Measurements from ENCODE around the gene STX7. TPM values are rescaled to one million over a fixed set of nuclear protein-coding genes. Genes with fewer than 3 reads are reported as not detected.
"Not testable (repeated sequence)": the region's sequence is repeated elsewhere in the genome, so short reads cannot be mapped to it uniquely, and the experiment has no call there.

STX7 gene
- total RNA-seq, 1 donor = 43.8 TPM

DNA sequence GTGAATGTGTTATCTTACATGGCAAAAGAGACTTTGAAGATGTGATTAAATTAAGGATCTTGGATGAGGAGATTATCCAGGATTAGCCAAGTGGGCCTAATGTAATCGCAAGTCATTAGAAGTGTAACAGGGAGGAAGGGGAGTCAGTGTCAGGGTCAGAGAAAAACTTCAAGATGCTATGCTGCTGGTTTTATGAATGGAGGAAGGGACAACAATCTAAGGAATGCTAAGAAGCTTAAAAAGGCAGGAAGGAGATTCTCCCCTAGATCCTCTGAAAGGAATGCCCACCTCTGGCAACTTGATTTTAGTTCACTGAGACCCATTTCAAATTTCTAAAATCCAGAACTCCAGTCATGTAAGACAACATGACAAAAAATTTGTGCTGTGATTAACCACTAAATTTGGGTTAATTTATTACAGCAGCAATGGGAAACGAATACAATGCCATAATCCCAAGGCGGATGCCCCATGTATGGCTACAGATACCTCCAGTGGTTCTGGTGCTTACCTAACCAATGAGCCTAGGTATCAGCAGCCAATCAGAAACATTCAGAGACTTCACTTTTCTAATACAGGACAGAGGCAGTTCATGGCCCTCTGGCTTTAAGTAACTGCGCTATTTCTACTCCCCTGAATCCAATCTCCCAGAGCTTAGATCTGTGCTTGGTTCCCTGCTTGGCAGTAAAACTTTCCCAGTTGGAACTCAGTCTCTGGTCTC is 36.0 kb upstream of the STX7 start:
- DNase-seq (ENCODE audit: insufficient read length, low spot score, missing footprints) = no peak
- Histone ChIP-seq H3K79me2 (ENCODE audit: insufficient read depth, low read length) (no peaks in the 10 kb centered on the region), H2AFZ (ENCODE audit: low read length) (no peak overlapping the region), H3K27me3 (ENCODE audit: insufficient read depth, low read length) (peaks cover 16% of the 10 kb centered on the region), H3K27ac (ENCODE audit: low read depth, low read length) (no peak overlapping the region), H3K36me3 (ENCODE audit: insufficient read depth, low read length) (no peaks in the 10 kb centered on the region), H3K4me3 (ENCODE audit: insufficient read depth, low read length) (no peak overlapping the region), H3K9me3 (ENCODE audit: low read depth, low read length) (no peaks in the 10 kb centered on the region), H3K4me1 (ENCODE audit: insufficient read depth, low read length) (no peaks in the 10 kb centered on the region), H3K4me2 (ENCODE audit: insufficient read depth, low read length) (no peak overlapping the region), H4K20me1 (ENCODE audit: insufficient read depth, low read length) (no peaks in the 10 kb centered on the region)
- TF ChIP-seq, protein P1, sequence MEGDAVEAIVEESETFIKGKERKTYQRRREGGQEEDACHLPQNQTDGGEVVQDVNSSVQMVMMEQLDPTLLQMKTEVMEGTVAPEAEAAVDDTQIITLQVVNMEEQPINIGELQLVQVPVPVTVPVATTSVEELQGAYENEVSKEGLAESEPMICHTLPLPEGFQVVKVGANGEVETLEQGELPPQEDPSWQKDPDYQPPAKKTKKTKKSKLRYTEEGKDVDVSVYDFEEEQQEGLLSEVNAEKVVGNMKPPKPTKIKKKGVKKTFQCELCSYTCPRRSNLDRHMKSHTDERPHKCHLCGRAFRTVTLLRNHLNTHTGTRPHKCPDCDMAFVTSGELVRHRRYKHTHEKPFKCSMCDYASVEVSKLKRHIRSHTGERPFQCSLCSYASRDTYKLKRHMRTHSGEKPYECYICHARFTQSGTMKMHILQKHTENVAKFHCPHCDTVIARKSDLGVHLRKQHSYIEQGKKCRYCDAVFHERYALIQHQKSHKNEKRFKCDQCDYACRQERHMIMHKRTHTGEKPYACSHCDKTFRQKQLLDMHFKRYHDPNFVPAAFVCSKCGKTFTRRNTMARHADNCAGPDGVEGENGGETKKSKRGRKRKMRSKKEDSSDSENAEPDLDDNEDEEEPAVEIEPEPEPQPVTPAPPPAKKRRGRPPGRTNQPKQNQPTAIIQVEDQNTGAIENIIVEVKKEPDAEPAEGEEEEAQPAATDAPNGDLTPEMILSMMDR (IDR thresholded peaks at IDR 0.05; ENCODE audit: extremely low read depth, low read depth, low read length) = no peak

DNA sequence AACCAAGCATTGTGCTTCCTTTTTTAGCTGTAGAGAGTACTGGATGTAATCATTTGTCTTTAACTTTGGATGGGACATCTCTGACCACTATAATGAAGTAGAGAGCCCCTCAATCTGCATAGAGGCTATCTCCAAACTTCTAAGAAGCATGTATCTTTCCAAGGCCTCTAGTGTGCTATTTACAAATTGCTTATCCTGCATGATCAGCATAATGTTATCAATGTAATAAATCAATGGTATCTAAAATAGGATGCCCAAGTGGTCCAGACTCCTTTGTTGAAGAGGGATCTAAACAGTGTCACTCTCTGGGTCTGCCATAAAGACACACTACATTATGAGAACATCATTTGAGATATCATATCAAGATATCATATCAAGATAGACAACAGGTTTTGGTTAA is 31.9 kb upstream of the STX7 start:
- Histone ChIP-seq H3K79me2 (ENCODE audit: insufficient read depth, low read length) (no peaks in the 10 kb centered on the region), H3K4me2 (ENCODE audit: insufficient read depth, low read length) (no peak overlapping the region), H3K27ac (ENCODE audit: low read depth, low read length) (no peak overlapping the region), H3K27me3 (ENCODE audit: insufficient read depth, low read length) (peaks cover 43% of the 10 kb centered on the region), H2AFZ (ENCODE audit: low read length) (no peak overlapping the region), H4K20me1 (ENCODE audit: insufficient read depth, low read length) (no peaks in the 10 kb centered on the region), H3K9me3 (ENCODE audit: low read depth, low read length) (no peaks in the 10 kb centered on the region), H3K4me3 (ENCODE audit: insufficient read depth, low read length) (no peak overlapping the region), H3K4me1 (ENCODE audit: insufficient read depth, low read length) (no peaks in the 10 kb centered on the region), H3K36me3 (ENCODE audit: insufficient read depth, low read length) (no peaks in the 10 kb centered on the region)
- TF ChIP-seq, protein P1 (IDR thresholded peaks at IDR 0.05; ENCODE audit: extremely low read depth, low read depth, low read length) = no peak
- no peak for DNase-seq (ENCODE audit: insufficient read length, low spot score, missing footprints)

DNA sequence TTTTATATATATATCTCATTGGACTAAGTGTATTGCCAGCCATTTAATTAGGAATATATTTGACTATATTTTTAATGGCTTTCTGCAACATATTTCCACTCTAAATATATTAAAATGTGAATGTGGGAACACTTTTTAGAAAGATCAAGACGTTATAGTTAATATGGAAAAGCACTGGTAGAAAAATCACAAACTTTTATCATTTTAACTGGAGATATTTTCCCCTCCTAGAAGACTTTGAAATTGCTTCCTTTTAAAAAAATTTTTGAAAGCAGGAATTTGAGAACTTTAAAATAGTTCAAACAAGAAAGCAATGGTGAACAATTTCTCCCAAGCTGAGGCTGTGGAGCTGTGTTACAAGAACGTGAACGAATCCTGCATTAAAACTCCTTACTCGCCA is 25.1 kb upstream of the STX7 start, which contains the start of gene TAAR9:
TAAR9 (plus strand) TSS at position 301 of the 400 bp plus-strand sequence; CDS start at position 314, 13 bp downstream.
- Histone ChIP-seq H3K36me3 (ENCODE audit: insufficient read depth, low read length) (no peaks in the 10 kb centered on the region), H3K4me2 (ENCODE audit: insufficient read depth, low read length) (no peak within 1 kb of the TSS), H3K4me3 (ENCODE audit: insufficient read depth, low read length) (no peak within 1 kb of the TSS), H2AFZ (ENCODE audit: low read length) (no peak within 1 kb of the TSS), H3K27ac (ENCODE audit: low read depth, low read length) (no peak within 1 kb of the TSS), H3K4me1 (ENCODE audit: insufficient read depth, low read length) (no peaks in the 10 kb centered on the region), H4K20me1 (ENCODE audit: insufficient read depth, low read length) (no peaks in the 10 kb centered on the region), H3K79me2 (ENCODE audit: insufficient read depth, low read length) (no peaks in the 10 kb centered on the region), H3K27me3 (ENCODE audit: insufficient read depth, low read length) (peaks cover 59% of the 10 kb centered on the region), H3K9me3 (ENCODE audit: low read depth, low read length) (no peaks in the 10 kb centered on the region)
- DNase-seq (ENCODE audit: insufficient read length, low spot score, missing footprints) = no peak
- TF ChIP-seq, protein P1 (IDR thresholded peaks at IDR 0.05; ENCODE audit: extremely low read depth, low read depth, low read length) = no peak

DNA sequence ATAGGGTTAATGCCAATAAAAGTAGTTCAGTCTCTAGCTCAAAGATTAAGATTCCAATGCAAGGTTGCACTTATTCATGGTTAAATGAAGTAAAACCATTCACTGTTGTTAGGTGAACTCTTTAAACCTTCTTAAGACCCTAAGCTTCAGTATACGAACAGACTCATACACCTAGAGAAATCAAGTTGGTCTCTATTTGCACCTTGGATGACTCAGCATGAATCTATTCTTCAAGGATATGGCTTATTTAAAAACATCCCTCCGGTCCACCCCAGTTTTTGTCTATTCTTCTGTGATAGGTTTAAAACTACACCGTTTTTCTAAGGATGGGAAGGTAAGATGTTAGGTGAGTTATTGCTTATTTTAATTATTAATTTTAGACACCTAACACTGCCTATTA is 24.2 kb upstream of the STX7 start:
- DNase-seq (ENCODE audit: insufficient read length, low spot score, missing footprints) = no peak
- no peak overlapping the region for H3K4me3 ChIP-seq (ENCODE audit: insufficient read depth, low read length)

DNA sequence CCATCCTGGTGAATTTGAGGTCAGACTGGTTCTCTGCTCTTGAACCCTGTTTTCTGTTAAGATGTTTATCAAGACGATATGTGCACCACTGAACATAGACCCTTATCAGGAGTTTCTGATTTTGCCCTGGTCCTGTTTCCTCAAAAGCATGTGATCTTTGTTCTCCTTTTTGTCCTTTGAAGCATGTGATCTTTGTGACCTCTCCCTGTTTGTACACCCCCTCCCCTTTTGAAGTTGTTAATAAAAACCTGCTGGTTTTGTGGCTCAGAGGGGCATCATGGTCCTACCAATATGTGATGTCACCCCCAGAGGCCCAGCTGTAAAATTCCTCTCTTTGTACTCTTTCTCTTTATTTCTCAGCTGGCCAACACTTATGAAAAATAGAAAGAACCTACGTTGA is 21.6 kb upstream of the STX7 start:
- H3K4me3 ChIP-seq (ENCODE audit: insufficient read depth, low read length); H3K4me1 ChIP-seq (ENCODE audit: insufficient read depth, low read length); H4K20me1 ChIP-seq (ENCODE audit: insufficient read depth, low read length); H3K9me3 ChIP-seq (ENCODE audit: low read depth, low read length); H3K4me2 ChIP-seq (ENCODE audit: insufficient read depth, low read length); H3K79me2 ChIP-seq (ENCODE audit: insufficient read depth, low read length); H3K36me3 ChIP-seq (ENCODE audit: insufficient read depth, low read length); DNase-seq (ENCODE audit: insufficient read length, low spot score, missing footprints); H2AFZ ChIP-seq (ENCODE audit: low read length); H3K27ac ChIP-seq (ENCODE audit: low read depth, low read length): not testable (repeated sequence)
- peaks cover 44% of the 10 kb centered on the region for H3K27me3 ChIP-seq (ENCODE audit: insufficient read depth, low read length)

More for the DNA sequence above, 24.2 kb upstream of the STX7 start:
- no peaks in the 10 kb centered on the region for H3K9me3 ChIP-seq (ENCODE audit: low read depth, low read length)
- H2AFZ ChIP-seq (ENCODE audit: low read length) = no peak overlapping the region
- H3K79me2 ChIP-seq (ENCODE audit: insufficient read depth, low read length) = no peaks in the 10 kb centered on the region
- H3K36me3 ChIP-seq (ENCODE audit: insufficient read depth, low read length) = no peaks in the 10 kb centered on the region
- H4K20me1 ChIP-seq (ENCODE audit: insufficient read depth, low read length) = no peaks in the 10 kb centered on the region
- H3K4me1 ChIP-seq (ENCODE audit: insufficient read depth, low read length) = no peaks in the 10 kb centered on the region
- no peak overlapping the region for H3K27ac ChIP-seq (ENCODE audit: low read depth, low read length)
- H3K27me3 ChIP-seq (ENCODE audit: insufficient read depth, low read length) = peaks cover 58% of the 10 kb centered on the region
- TF ChIP-seq, protein P1 (IDR thresholded peaks at IDR 0.05; ENCODE audit: extremely low read depth, low read depth, low read length) = no peak
- no peak overlapping the region for H3K4me2 ChIP-seq (ENCODE audit: insufficient read depth, low read length)

Data from osteoblast (primary cell).